Measurements from ENCODE around the gene RAB36.

DNA sequence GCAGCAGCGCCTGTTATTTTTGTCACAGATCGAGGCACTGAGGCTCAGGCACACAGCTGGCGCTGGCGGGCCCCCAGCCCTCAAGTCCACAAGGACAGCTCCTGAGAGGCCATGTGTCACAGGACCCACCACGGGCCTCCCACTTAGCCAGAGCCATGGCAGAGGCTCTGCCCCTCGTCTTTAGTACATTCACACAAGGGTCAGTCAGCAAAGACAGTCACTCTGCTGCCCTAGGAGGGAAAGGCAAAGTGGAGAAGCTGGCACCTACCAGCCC lies 45.8 kb upstream of the RAB36 start:
- TF ChIP-seq POLR2A (IDR thresholded peaks at IDR 0.05; ENCODE audit: extremely low read depth, insufficient read length) = no peak
- TF ChIP-seq, protein P1, sequence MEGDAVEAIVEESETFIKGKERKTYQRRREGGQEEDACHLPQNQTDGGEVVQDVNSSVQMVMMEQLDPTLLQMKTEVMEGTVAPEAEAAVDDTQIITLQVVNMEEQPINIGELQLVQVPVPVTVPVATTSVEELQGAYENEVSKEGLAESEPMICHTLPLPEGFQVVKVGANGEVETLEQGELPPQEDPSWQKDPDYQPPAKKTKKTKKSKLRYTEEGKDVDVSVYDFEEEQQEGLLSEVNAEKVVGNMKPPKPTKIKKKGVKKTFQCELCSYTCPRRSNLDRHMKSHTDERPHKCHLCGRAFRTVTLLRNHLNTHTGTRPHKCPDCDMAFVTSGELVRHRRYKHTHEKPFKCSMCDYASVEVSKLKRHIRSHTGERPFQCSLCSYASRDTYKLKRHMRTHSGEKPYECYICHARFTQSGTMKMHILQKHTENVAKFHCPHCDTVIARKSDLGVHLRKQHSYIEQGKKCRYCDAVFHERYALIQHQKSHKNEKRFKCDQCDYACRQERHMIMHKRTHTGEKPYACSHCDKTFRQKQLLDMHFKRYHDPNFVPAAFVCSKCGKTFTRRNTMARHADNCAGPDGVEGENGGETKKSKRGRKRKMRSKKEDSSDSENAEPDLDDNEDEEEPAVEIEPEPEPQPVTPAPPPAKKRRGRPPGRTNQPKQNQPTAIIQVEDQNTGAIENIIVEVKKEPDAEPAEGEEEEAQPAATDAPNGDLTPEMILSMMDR (IDR thresholded peaks at IDR 0.05; ENCODE audit: low read depth, low read length) = no peak
- TF ChIP-seq, protein P2, sequence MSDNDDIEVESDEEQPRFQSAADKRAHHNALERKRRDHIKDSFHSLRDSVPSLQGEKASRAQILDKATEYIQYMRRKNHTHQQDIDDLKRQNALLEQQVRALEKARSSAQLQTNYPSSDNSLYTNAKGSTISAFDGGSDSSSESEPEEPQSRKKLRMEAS (IDR thresholded peaks at IDR 0.05; ENCODE audit: low read depth, low read length) = no peak
